ENCODE results near the gene RIC8A.
"Not testable (repeated sequence)": the region's sequence is repeated elsewhere in the genome, so short reads cannot be mapped to it uniquely, and the experiment has no call there.

RIC8A gene

GRCh38 chr11:217704-218103, 10.2 kb downstream of the RIC8A start:
- no peak for DNase-seq (ENCODE audit: low read depth in 1 of 2, low spot score in 1 of 2)

- DNase-seq (ENCODE audit: low read depth in 1 of 2, low spot score in 1 of 2): no peak
Observed at GRCh38 chr11:218815-219593, 11.5 kb downstream of the RIC8A start.

DNA sequence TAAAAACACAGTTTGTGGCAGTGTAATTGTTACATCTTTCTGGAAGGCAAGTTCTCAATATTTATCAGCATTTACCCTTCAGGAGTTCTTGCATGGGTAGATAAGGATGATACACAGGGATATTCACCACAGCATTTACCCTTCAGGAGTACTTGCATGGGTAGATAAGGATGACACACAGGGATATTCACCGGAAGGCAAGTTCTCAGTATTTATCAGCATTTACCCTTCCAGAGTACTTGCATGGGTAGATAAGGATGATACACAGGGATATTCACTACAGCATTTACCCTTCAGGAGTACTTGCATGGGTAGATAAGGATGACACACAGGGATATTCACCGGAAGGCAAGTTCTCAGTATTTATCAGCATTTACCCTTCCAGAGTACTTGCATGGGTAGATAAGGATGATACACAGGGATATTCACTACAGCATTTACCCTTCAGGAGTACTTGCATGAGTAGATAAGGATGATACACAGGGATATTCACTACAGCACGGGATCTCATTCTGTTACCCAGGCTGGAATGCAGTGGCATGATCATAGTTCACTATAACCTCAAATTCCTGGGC, 13.2 kb downstream of the RIC8A start:
- not testable (repeated sequence) for DNase-seq (ENCODE audit: low read depth in 1 of 2, low spot score in 1 of 2)

- DNase-seq (ENCODE audit: low read depth in 1 of 2, low spot score in 1 of 2): no peak
Observed at GRCh38 chr11:221539-221938, 14.0 kb downstream of the RIC8A start.

GRCh38 chr11:221998-222789, 14.7 kb downstream of the RIC8A start:
- no peak for DNase-seq (ENCODE audit: low read depth in 1 of 2, low spot score in 1 of 2)

DNA sequence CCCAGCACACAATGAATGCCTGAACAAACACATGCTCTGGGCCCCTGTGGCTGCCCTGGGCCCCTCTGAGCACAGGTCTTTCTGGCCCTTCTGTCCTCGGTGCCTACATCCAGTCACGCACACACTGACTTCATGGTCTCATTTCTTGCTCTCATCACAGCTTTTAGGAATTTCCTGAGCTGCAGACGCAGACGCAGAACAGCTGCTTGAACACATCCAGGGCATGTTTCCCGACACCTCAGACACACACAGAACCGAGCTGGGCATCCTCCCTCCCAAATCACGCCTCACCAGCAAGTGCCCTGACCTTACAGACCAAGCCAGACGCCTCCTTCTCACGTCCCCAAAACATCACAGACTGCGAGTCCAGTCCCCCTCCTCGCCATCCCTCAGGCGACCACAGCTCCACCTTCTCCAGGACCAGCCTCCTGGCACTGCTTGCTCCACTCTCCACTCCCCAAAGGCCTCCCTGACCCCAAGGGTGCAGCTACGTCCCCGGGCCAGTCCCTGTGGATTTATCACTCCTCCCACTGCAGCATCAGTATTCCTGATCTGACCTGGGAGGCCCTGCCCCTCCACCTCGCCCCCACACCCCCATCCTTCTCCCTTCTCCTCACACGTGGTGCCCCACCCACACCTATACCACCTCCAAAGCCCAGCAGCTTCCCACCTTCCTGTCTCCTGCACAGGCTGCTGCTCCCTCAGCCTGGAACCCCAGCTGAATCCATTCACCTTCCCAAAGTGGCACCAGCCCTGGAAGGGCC, 15.7 kb downstream of the RIC8A start:
- no peak for DNase-seq (ENCODE audit: low read depth in 1 of 2, low spot score in 1 of 2)

GRCh38 chr11:223884-224283, 16.4 kb downstream of the RIC8A start:
- DNase-seq (ENCODE audit: low read depth in 1 of 2, low spot score in 1 of 2): no peak

- DNase-seq (ENCODE audit: low read depth in 1 of 2, low spot score in 1 of 2): no peak
Observed at GRCh38 chr11:224424-224823, 16.9 kb downstream of the RIC8A start.

DNA sequence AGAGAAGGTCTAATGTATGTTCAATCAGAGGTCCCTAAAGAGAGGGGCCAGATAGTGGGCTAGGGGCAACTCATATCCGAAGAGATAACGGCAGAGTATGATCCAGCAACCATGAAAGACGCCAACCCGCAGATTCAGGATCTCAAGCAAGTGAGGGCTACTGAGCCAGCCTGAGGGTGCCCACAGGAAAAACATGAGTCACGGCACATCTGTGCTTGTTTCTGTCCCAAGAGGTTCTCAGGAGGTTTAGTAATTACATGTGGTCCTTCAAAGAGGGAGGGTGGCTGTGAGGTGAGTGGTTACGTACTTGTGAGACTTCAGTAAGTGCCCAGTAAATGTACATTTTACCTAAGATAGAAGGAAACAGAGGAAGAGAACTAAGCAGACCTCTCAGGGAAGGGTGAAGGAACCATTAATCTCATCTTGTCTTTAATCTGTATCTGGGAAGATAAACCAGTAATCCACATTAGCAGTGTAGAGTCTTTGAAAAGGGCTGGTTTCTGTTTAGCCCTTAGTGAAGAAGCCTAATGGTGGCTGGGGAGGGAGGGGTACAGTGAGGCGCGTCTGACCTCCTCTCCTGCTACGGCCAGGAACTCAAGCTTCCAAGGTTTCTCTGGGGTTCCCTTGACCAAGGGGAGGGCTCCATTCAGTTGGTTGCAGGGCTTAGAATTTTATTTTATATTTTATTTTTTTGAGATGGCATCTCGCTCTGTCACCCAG, 18.4 kb downstream of the RIC8A start:
- DNase-seq (ENCODE audit: low read depth in 1 of 2, low spot score in 1 of 2): no peak

GRCh38 chr11:227824-228379, 20.4 kb downstream of the RIC8A start:
- no peak for DNase-seq (ENCODE audit: low read depth in 1 of 2, low spot score in 1 of 2)

DNA sequence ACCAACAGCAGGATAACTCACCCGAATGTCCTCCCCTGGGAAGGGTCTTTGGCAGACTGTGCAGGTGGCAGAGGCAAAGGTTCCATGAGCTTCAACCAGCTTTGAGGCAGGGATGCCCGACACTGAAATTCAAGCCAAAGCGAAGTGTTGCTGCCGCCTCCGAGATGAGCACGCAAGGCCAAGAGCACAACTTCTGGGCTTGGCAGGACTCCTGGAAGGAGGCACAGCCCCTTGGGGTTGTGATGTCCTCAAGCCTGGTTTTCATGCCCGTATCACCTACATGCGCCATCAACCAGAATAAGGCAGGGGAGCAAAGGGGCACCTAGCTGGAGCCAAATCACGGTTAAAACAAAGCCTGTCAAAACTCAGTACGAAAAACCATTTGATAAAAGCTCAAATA, 22.9 kb downstream of the RIC8A start:
- DNase-seq (ENCODE audit: low read depth in 1 of 2, low spot score in 1 of 2): no peak

DNA sequence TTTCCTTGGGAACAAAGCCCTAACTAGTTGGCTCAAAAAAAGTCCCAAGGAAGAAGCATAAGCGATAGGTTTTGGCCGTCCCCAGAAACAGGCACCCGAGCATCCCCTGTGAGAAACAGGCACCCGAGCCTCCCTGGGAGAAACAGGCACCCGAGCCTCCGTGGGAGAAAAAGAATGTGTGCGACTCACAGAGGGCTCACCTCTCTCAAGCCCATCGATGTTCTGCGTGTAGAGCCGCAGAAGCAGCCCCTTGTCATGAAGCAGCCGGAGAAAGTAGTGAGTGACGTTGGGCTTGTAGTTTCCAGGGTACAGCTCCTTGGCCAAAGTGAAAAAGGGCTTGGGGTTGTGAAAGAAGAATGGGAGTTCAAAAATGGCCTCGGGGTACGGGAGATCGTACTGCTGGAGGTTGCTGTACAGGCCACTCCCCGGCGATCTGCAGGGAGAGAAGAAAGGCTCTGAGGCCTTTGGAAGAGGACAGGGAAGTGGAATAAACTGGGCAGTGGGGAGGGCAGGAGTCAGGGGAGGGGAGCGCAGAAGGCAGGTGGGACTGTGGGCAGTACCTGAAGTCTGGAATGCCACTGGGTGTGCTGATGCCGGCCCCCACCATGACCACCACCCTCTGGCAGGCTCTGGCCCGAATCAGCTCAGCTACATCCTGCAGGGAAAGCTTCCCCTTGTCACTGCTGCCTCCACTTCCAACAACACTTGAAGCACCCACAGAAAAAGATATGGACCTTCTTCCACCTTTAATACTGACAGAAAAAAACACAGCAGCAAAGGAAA, 25.5 kb downstream of the RIC8A start:
- no peak for DNase-seq (ENCODE audit: low read depth in 1 of 2, low spot score in 1 of 2)

DNA sequence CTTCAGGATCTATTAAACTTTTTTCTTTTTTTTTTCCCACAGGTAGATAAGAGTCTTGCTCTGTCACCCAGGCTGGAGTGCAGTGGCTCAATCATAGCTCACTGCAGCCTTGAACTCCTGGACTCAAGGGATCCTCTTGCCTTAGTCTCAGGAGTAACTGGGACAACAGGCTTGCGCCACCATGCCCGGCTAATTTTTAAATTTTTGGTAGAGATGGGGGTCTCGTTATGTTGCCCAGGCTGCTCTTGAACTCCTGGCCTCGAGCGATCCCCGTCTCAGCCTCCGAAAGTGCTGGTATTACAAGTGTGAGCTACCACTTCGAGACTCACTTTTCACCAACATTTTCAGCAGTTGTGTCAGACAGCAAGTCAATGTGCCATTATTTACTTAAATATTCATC, 27.7 kb downstream of the RIC8A start:
- DNase-seq (ENCODE audit: low read depth in 1 of 2, low spot score in 1 of 2): no peak

- DNase-seq (ENCODE audit: low read depth in 1 of 2, low spot score in 1 of 2): peak; percentile 20 to 45
Observed at GRCh38 chr11:235609-235996, 28.1 kb downstream of the RIC8A start.

- DNase-seq (ENCODE audit: low read depth in 1 of 2, low spot score in 1 of 2): peak; percentile 65 to 74
Observed at GRCh38 chr11:235997-236773, 28.7 kb downstream of the RIC8A start, which contains the start of gene SIRT3. Gene SIRT3 (minus strand): TSS chr11:236342. CDS start chr11:236328, 14 bp downstream.

DNA sequence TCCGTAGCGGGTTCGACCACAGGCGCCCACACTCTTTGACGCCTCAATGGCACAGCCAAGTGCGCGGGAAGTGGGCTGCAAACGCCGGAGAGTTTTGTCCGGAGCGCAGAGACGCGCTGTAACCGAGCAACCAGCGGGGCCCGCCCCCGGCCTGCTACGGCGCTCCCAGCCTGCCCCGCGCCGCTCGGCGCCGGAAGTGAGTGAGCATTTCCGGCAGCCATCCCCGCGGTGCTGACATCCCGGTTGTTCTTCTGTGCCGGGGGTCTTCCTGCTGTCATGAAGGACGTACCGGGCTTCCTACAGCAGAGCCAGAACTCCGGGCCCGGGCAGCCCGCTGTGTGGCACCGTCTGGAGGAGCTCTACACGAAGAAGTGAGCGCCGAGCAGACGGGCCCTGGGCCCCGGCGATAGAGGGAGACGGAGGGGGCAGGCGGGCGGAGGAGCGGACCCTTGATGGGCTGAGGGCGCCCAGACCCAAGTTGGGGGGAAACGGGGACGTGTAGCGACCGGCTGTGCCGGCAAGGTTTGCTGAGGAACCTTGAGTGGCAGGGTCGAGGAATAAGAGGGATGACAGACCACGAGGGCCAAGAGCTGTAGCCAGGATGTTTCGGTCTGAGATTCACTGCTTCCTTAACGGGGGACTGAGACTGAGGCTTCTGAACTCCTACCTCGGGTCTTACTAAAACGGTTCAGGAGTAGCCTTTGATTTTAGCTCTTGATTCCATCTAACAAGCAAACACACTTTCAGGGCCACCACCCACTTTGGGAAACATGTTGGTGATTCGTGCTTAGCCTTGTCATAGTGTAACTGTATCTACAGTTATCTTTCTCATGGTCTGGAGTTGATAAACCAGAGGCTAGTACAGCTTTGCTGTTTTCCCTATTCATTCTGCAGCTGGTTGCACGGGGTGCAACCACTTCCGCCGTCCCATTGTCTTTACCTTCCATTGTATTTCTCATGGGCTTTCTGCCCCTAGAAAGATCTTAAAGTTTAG, 29.6 kb downstream of the RIC8A start, which contains the start of gene PSMD13:
PSMD13 (plus strand) TSS at position 203 of the 994 bp plus-strand sequence; CDS start at position 277, 74 bp downstream.
- DNase-seq (ENCODE audit: low read depth in 1 of 2, low spot score in 1 of 2): peak; percentile 75 to 84

- not testable (repeated sequence) for DNase-seq (ENCODE audit: low read depth in 1 of 2, low spot score in 1 of 2)
Observed at GRCh38 chr11:238346-238745, 30.8 kb downstream of the RIC8A start.

Data from activated T-helper 1 cell treated with anti-CD3 and anti-CD28 coated beads, Interleukin-2, amount 50 U/mL, for 16 hours (primary cell).